Activated naive CD8-positive, alpha-beta T cell treated with anti-CD3 and anti-CD28 coated beads, Interleukin-2, amount 50 U/mL, for 24 hours (primary cell): ENCODE results near the gene STRIP2.

Experiments
- ATAC-seq: fragments of 150-1000 bp; cut with Tn5 transposase; one replicate; pipeline ENCODE4 v1.10.0; 2021
- DNase-seq: peaks from one replicate; pipeline ENCODE4 v3.0.0; 2021
- H3K27ac Mint-ChIP-seq: one replicate; pipeline ENCODE4 v1.8.0; 2021; ENCODE audit warnings: mild to moderate bottlenecking, mixed read lengths
- H3K27me3 Mint-ChIP-seq: one replicate; pipeline ENCODE4 v1.8.0; 2021; ENCODE audit warnings: mixed read lengths
- H3K36me3 Mint-ChIP-seq: one replicate; pipeline ENCODE4 v1.8.0; 2021; ENCODE audit warnings: low read depth, mixed read lengths
- H3K4me1 Mint-ChIP-seq: one replicate; pipeline ENCODE4 v1.8.0; 2021; ENCODE audit warnings: mixed read lengths
- H3K4me3 Mint-ChIP-seq: one replicate; pipeline ENCODE4 v1.8.0; 2021; ENCODE audit warnings: mild to moderate bottlenecking, moderate library complexity, mixed read lengths
- H3K9me3 Mint-ChIP-seq: one replicate; pipeline ENCODE4 v1.8.0; 2021; ENCODE audit warnings: mixed read lengths

Gene STRIP2

GRCh38 chr7:129433847-129434674, at the start of gene STRIP2:
STRIP2 (plus strand) TSS chr7:129434432; CDS start chr7:129434473, 41 bp downstream.
- H3K36me3 Mint-ChIP-seq = peaks cover 19% of the 10 kb centered on the region
- peak within 1 kb of the TSS; percentile 89 for H3K4me3 Mint-ChIP-seq
- H3K4me1 Mint-ChIP-seq = peaks cover 45% of the 10 kb centered on the region
- H3K9me3 Mint-ChIP-seq = no peaks in the 10 kb centered on the region
- H3K27me3 Mint-ChIP-seq = peaks cover 34% of the 10 kb centered on the region
- ATAC-seq (peak; percentile 76), DNase-seq (peak; percentile 96)
- peak within 1 kb of the TSS; percentile 72 for H3K27ac Mint-ChIP-seq

GRCh38 chr7:129385116-129385515, 49.1 kb upstream of the STRIP2 start:
- Mint-ChIP-seq H3K9me3 (no peaks in the 10 kb centered on the region), H3K27ac (no peak overlapping the region), H3K4me3 (no peak overlapping the region), H3K36me3 (peaks cover 2% of the 10 kb centered on the region), H3K27me3 (no peaks in the 10 kb centered on the region), H3K4me1 (peaks cover 6% of the 10 kb centered on the region)
- no peak for DNase-seq
- no peak for ATAC-seq

GRCh38 chr7:129385598-129385997, 48.6 kb upstream of the STRIP2 start:
- ATAC-seq (no peak), DNase-seq (no peak)
- Mint-ChIP-seq H3K4me1 (peaks cover 6% of the 10 kb centered on the region), H3K27ac (no peak overlapping the region), H3K36me3 (peaks cover 2% of the 10 kb centered on the region), H3K27me3 (no peaks in the 10 kb centered on the region), H3K9me3 (no peaks in the 10 kb centered on the region), H3K4me3 (no peak overlapping the region)

GRCh38 chr7:129386506-129386905, 47.7 kb upstream of the STRIP2 start:
- DNase-seq (no peak), ATAC-seq (no peak)
- peaks cover 6% of the 10 kb centered on the region for H3K4me1 Mint-ChIP-seq
- H3K36me3 Mint-ChIP-seq = peaks cover 2% of the 10 kb centered on the region
- H3K27me3 Mint-ChIP-seq = no peaks in the 10 kb centered on the region
- H3K27ac Mint-ChIP-seq = no peak overlapping the region
- no peak overlapping the region for H3K4me3 Mint-ChIP-seq
- no peaks in the 10 kb centered on the region for H3K9me3 Mint-ChIP-seq

- Mint-ChIP-seq H3K27me3 (no peaks in the 10 kb centered on the region), H3K4me3 (no peak overlapping the region), H3K4me1 (peaks cover 6% of the 10 kb centered on the region), H3K36me3 (peaks cover 2% of the 10 kb centered on the region), H3K9me3 (no peaks in the 10 kb centered on the region), H3K27ac (no peak overlapping the region)
- no peak for ATAC-seq
- no peak for DNase-seq
Measured at GRCh38 chr7:129387537-129387936, 46.7 kb upstream of the STRIP2 start.

- no peak for ATAC-seq
- H3K36me3 Mint-ChIP-seq = peaks cover 2% of the 10 kb centered on the region
- no peak overlapping the region for H3K27ac Mint-ChIP-seq
- no peaks in the 10 kb centered on the region for H3K9me3 Mint-ChIP-seq
- DNase-seq = no peak
- no peaks in the 10 kb centered on the region for H3K27me3 Mint-ChIP-seq
- H3K4me3 Mint-ChIP-seq = no peak overlapping the region
- peaks cover 4% of the 10 kb centered on the region for H3K4me1 Mint-ChIP-seq
Measured at GRCh38 chr7:129388333-129389098, 45.7 kb upstream of the STRIP2 start.

- H3K9me3 Mint-ChIP-seq = no peaks in the 10 kb centered on the region
- H3K36me3 Mint-ChIP-seq = peaks cover 2% of the 10 kb centered on the region
- DNase-seq (no peak), ATAC-seq (no peak)
- no peaks in the 10 kb centered on the region for H3K27me3 Mint-ChIP-seq
- H3K27ac Mint-ChIP-seq = no peak overlapping the region
- no peak overlapping the region for H3K4me3 Mint-ChIP-seq
- H3K4me1 Mint-ChIP-seq = peaks cover 4% of the 10 kb centered on the region
Measured at GRCh38 chr7:129389829-129390228, 44.4 kb upstream of the STRIP2 start.

GRCh38 chr7:129390314-129390713, 43.9 kb upstream of the STRIP2 start:
- Mint-ChIP-seq H3K4me1 (peaks cover 4% of the 10 kb centered on the region), H3K9me3 (no peaks in the 10 kb centered on the region), H3K36me3 (peaks cover 1% of the 10 kb centered on the region), H3K27ac (no peak overlapping the region), H3K27me3 (no peaks in the 10 kb centered on the region), H3K4me3 (no peak overlapping the region)
- DNase-seq = no peak
- ATAC-seq = no peak

- DNase-seq = no peak
- Mint-ChIP-seq H3K36me3 (no peaks in the 10 kb centered on the region), H3K4me1 (peaks cover under 1% of the 10 kb centered on the region), H3K9me3 (no peaks in the 10 kb centered on the region), H3K27ac (no peak overlapping the region), H3K27me3 (no peaks in the 10 kb centered on the region), H3K4me3 (no peak overlapping the region)
- no peak for ATAC-seq
Measured at GRCh38 chr7:129391546-129392171, 42.6 kb upstream of the STRIP2 start.

GRCh38 chr7:129393255-129393654, 41.0 kb upstream of the STRIP2 start:
- H3K27me3 Mint-ChIP-seq = no peaks in the 10 kb centered on the region
- H3K36me3 Mint-ChIP-seq = no peaks in the 10 kb centered on the region
- ATAC-seq (no peak), DNase-seq (no peak)
- H3K9me3 Mint-ChIP-seq = no peaks in the 10 kb centered on the region
- H3K4me1 Mint-ChIP-seq = no peaks in the 10 kb centered on the region
- H3K4me3 Mint-ChIP-seq = no peak overlapping the region
- no peak overlapping the region for H3K27ac Mint-ChIP-seq

GRCh38 chr7:129394101-129394500, 40.1 kb upstream of the STRIP2 start:
- ATAC-seq (no peak), DNase-seq (no peak)
- Mint-ChIP-seq H3K4me1 (no peaks in the 10 kb centered on the region), H3K4me3 (no peak overlapping the region), H3K9me3 (no peaks in the 10 kb centered on the region), H3K36me3 (no peaks in the 10 kb centered on the region), H3K27ac (no peak overlapping the region), H3K27me3 (no peaks in the 10 kb centered on the region)

GRCh38 chr7:129394982-129395914, 39.0 kb upstream of the STRIP2 start:
- Mint-ChIP-seq H3K36me3 (no peaks in the 10 kb centered on the region), H3K4me1 (no peaks in the 10 kb centered on the region), H3K9me3 (no peaks in the 10 kb centered on the region), H3K4me3 (no peak overlapping the region), H3K27me3 (no peaks in the 10 kb centered on the region), H3K27ac (no peak overlapping the region)
- no peak for DNase-seq
- ATAC-seq = no peak

GRCh38 chr7:129401228-129401966, 32.8 kb upstream of the STRIP2 start:
- DNase-seq (no peak), ATAC-seq (no peak)
- Mint-ChIP-seq H3K36me3 (peaks cover 10% of the 10 kb centered on the region), H3K4me1 (peaks cover 20% of the 10 kb centered on the region), H3K27ac (no peak overlapping the region), H3K9me3 (no peaks in the 10 kb centered on the region), H3K4me3 (no peak overlapping the region), H3K27me3 (no peaks in the 10 kb centered on the region)
